ENCODE data around the gene SEMA5A. TPM values are rescaled to one million over a fixed set of nuclear protein-coding genes. Genes with fewer than 3 reads are reported as not detected.

The SEMA5A gene
- total and polyA plus RNA-seq, 7 donors: 0.60 to 4.7 (median 2.8) TPM

DNA sequence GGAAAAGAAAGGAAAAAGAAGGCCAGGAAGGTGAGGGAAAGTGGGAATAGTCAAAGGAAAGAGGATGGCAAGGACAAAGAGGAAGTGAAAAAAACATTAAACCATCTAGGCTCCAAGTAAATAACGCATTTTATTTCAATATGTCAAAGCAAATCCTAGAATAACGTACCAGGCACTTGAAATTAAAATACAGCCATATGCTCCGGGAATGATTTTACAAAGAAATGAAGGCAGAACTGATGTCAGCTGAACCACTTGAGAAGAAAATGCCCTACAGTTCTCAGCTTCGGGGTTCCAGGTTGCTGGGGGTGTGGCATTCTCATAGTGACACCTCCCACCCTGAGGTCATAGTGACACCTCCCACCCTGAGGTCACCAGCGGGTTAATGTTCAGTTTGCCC lies 281.6 kb downstream of the SEMA5A start:
- 89 to 92% methylated on average over 5 of the region's 5 CpGs for WGBS, 2 donors
- Histone ChIP-seq H3K4me3 (no peak overlapping the region), H3K9me3 (no peaks in the 10 kb centered on the region), H3K36me3 (no peaks in the 10 kb centered on the region), H3K27me3 (no peaks in the 10 kb centered on the region), H3K27ac (no peak overlapping the region), H3K4me1 (peaks cover 0 to 8% (median 0%) of the 10 kb centered on the region in 4 donors)
- TF ChIP-seq POLR2AphosphoS5 (IDR thresholded peaks at IDR 0.05) (no peak), POLR2A (IDR thresholded peaks at IDR 0.05) (no peak), EP300 (IDR thresholded peaks at IDR 0.05) (no peak), CTCF (IDR thresholded peaks at IDR 0.05) (no peak)
- DNase-seq: no peak
- intact Hi-C loops (cut with DNase I): no loop called here

GRCh38 chr5:9263656-9264055 lies 282.2 kb downstream of the SEMA5A start:
- H3K4me1 ChIP-seq: peaks cover 0 to 8% (median 0%) of the 10 kb centered on the region in 4 donors
- H3K27me3 ChIP-seq: no peaks in the 10 kb centered on the region
- H3K27ac ChIP-seq: no peak overlapping the region

DNA sequence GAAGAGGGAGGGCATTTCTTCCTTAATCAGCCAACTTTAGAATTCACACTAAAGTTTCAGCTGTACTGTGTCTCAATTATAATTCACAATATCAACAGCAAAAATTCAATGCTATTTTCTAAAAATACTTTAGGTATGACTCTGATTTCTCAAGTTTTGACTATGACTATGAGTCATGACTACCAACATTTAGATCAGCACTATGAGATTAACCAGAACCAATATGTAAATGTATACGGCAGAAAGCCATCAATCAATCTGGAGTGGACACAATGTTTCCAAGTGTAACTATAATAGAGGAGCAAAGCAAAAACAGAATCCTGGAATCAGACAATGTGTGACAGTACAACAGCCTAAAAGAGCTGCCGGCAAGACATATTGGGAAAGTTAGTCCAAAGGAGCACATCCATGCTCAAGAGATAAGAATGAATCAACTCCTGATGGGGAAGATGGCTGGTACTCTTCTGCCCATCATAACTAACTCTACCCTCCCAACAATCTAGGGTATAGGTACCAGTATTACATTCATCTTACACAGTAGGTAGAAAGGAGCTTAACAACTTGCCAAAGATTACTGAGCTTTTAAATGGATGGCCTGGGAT lies 294.4 kb downstream of the SEMA5A start:
- no peak for TF ChIP-seq EP300 (IDR thresholded peaks at IDR 0.05)
- no peak for TF ChIP-seq CTCF (IDR thresholded peaks at IDR 0.05)
- no peak for TF ChIP-seq POLR2AphosphoS5 (IDR thresholded peaks at IDR 0.05)
- no peak for TF ChIP-seq POLR2A (IDR thresholded peaks at IDR 0.05)
- Histone ChIP-seq H3K27me3 (no peaks in the 10 kb centered on the region), H3K36me3 (no peaks in the 10 kb centered on the region), H3K4me3 (no peak overlapping the region), H3K4me1 (no peaks in the 10 kb centered on the region), H3K27ac (no peak overlapping the region), H3K9me3 (no peaks in the 10 kb centered on the region)
- intact Hi-C loops (cut with DNase I): no loop called here
- DNase-seq: no peak
- 88 to 97% methylated on average over 2 of the region's 2 CpGs for WGBS, 2 donors

More at GRCh38 chr5:9263656-9264055, 282.2 kb downstream of the SEMA5A start:
- TF ChIP-seq CTCF (IDR thresholded peaks at IDR 0.05) (no peak), POLR2A (IDR thresholded peaks at IDR 0.05) (no peak), POLR2AphosphoS5 (IDR thresholded peaks at IDR 0.05) (no peak), EP300 (IDR thresholded peaks at IDR 0.05) (no peak)
- no peak overlapping the region for H3K4me3 ChIP-seq
- intact Hi-C loops (cut with DNase I): no loop called here
- no peak for DNase-seq
- H3K9me3 ChIP-seq: no peaks in the 10 kb centered on the region
- H3K36me3 ChIP-seq: no peaks in the 10 kb centered on the region
- 92 to 97% methylated on average over 2 of the region's 2 CpGs for WGBS, 2 donors

DNA sequence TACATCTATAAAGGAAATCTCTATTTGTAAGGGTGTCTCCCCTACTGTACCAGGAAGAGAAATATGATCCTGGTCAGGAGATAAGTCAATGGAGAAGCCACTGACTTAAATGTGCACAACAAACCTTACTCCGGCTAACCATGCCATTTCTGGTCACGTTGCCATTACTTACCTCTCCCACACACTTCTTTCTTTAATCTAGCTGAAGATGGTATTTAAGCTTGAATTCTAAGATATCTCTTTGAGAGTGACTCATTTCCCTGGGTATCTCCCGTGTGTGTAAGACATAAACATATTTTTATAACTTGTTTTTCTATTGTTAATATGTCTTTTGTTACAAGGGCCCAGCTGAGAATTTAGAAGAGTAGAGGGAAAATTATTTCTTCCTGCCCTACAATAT lies 296.6 kb downstream of the SEMA5A start:
- TF ChIP-seq POLR2A (IDR thresholded peaks at IDR 0.05): no peak
- no peak overlapping the region for H3K4me3 ChIP-seq
- H3K27ac ChIP-seq: no peak overlapping the region
- 88 to 92% methylated on average over 3 of the region's 3 CpGs for WGBS, 2 donors
- intact Hi-C loops (cut with DNase I): no loop called here
- no peaks in the 10 kb centered on the region for H3K4me1 ChIP-seq
- H3K36me3 ChIP-seq: no peaks in the 10 kb centered on the region
- H3K9me3 ChIP-seq: no peaks in the 10 kb centered on the region
- H3K27me3 ChIP-seq: no peaks in the 10 kb centered on the region
- DNase-seq: no peak

- H3K27ac ChIP-seq: no peak overlapping the region
- no peaks in the 10 kb centered on the region for H3K27me3 ChIP-seq
- H3K36me3 ChIP-seq: no peaks in the 10 kb centered on the region
- 91 to 97% methylated on average over 3 of the region's 3 CpGs for WGBS, 2 donors
- H3K9me3 ChIP-seq: no peaks in the 10 kb centered on the region
- intact Hi-C loops (cut with DNase I): no loop called here
- no peak overlapping the region for H3K4me3 ChIP-seq
- TF ChIP-seq POLR2A (IDR thresholded peaks at IDR 0.05): no peak
- TF ChIP-seq EP300 (IDR thresholded peaks at IDR 0.05): no peak
- TF ChIP-seq CTCF (IDR thresholded peaks at IDR 0.05): no peak
- TF ChIP-seq POLR2AphosphoS5 (IDR thresholded peaks at IDR 0.05): no peak
- no peaks in the 10 kb centered on the region for H3K4me1 ChIP-seq
- no peak for DNase-seq
Measured at GRCh38 chr5:9245071-9245470, 300.8 kb downstream of the SEMA5A start.
